Transverse colon (tissue), 4 donors: ENCODE results near the gene ZXDC. TPM values are rescaled to one million over a fixed set of nuclear protein-coding genes. Genes with fewer than 3 reads are reported as not detected.

Experiments
- DNase-seq: peaks from one replicate; pipeline ENCODE4 v3.0.0-alpha.2; 2019
- H3K27ac ChIP-seq, 4 donors: fragments of 200-600 bp; sonication (generic); 2 replicates each; pipeline ENCODE4 v1.5.1; 2016 to 2018; ENCODE audit warnings: inconsistent platforms in 4 of 4
- H3K27me3 ChIP-seq: fragments of 200-600 bp; sonication (generic); 2 replicates; pipeline ENCODE4 v1.5.1; 2017; ENCODE audit warnings: inconsistent platforms
- H3K36me3 ChIP-seq, 4 donors: fragments of 200-600 bp; sonication (generic); 2 replicates each; pipeline ENCODE4 v1.5.1; 2017 to 2019; ENCODE audit warnings: inconsistent platforms in 4 of 4
- H3K4me1 ChIP-seq, 4 donors: fragments of 200-600 bp; sonication (generic); 2 replicates each; pipeline ENCODE4 v1.5.1; 2017 to 2020; ENCODE audit warnings: inconsistent platforms in 4 of 4
- H3K4me3 ChIP-seq, 4 donors: fragments of 200-600 bp; sonication (generic); 1 replicate in 1 of 4; 2 replicates in 3 of 4; pipeline versions ENCODE4 v1.5.1 to v1.6.1; 2017 to 2019; ENCODE audit warnings: inconsistent platforms in 4 of 4
- H3K9me3 ChIP-seq, 2 donors: fragments of 200-600 bp; sonication (generic); 2 replicates each; pipeline ENCODE4 v1.5.1; 2017 to 2019; ENCODE audit warnings: inconsistent platforms in 2 of 2
- CTCF ChIP-seq, 5 experiments: fragments of 200-600 bp in 3 of 5; fragments of 450-650 bp in 2 of 5; sonication (generic) in 3 of 5; IDR thresholded peaks; 1 replicate in 2 of 5; 2 replicates in 3 of 5; pipeline ENCODE4 v1.5.1; 2016 to 2017; ENCODE audit warnings: antibody characterized with exemption in 5 of 5, inconsistent platforms in 3 of 5, mild to moderate bottlenecking in 2 of 5, moderate library complexity in 1 of 5
- EP300 ChIP-seq: sonication (generic); formaldehyde crosslinking; IDR thresholded peaks from one replicate; pipeline ENCODE4 v1.6.1; 2017; ENCODE audit warnings: antibody characterized with exemption, low read depth
- POLR2A ChIP-seq: fragments of 450-650 bp; IDR thresholded peaks from one replicate; pipeline ENCODE4 v1.6.1; 2016; ENCODE audit warnings: antibody characterized with exemption, mild to moderate bottlenecking, moderate library complexity
- POLR2AphosphoS5 ChIP-seq, 3 donors: sonication (generic); formaldehyde crosslinking; IDR thresholded peaks; one replicate each; pipeline ENCODE4 v1.6.1; 2016; ENCODE audit warnings: antibody characterized with exemption in 3 of 3
- WGBS, 2 donors: methylation state at CpG; one replicate each; pipeline ENCODE4 v1.1.5; 2018; ENCODE audit warnings: low coverage in 1 of 2; 5-methylcytosine and 5-hydroxymethylcytosine counted together
- in situ Hi-C, 4 donors: fragments of 200-750 bp; cut with MboI; loops; one replicate each; pipeline versions ENCODE4 v1.15.0 to v1.15.1; 2017; ENCODE audit warnings: low sequenced_read_pairs in 3 of 4, low pct_ligation_motif_present in 1 of 4, low pct_unique_long_range_greater_than_20kb in 1 of 4
- intact Hi-C: fragments of 100-400 bp; cut with DNase I; formaldehyde crosslinking; loops from one replicate; pipeline ENCODE4 v1.15.1; 2023; ENCODE audit warnings: low total_unique reads
- total RNA-seq, 4 donors: library from RNA; depleted of rRNA; stranded (reverse); fragments of >200 nt; gene quantifications; one replicate each; pipeline ENCODE4 v1.1.0, GENCODE V29; 2016

The ZXDC gene
- total RNA-seq, 4 donors from 2014 or later: 44.6 to 81.2 (median 46.4) TPM

GRCh38 chr3:126501736-126502135, 26.0 kb upstream of the ZXDC start:
- intact Hi-C loops (no loop called here), in situ Hi-C loops (no loop called here)
- H3K9me3 ChIP-seq: no peaks in the 10 kb centered on the region
- H3K27ac ChIP-seq: no peak overlapping the region
- DNase-seq: no peak
- 64 to 67% methylated on average over 2 to 7 of the region's 7 CpGs for WGBS, 2 donors
- no peaks in the 10 kb centered on the region for H3K36me3 ChIP-seq
- no peaks in the 10 kb centered on the region for H3K4me1 ChIP-seq
- peaks cover 5% of the 10 kb centered on the region for H3K27me3 ChIP-seq
- no peak overlapping the region for H3K4me3 ChIP-seq
- no peak for TF ChIP-seq POLR2A
- TF ChIP-seq POLR2AphosphoS5 (IDR thresholded peaks at IDR 0.05): no peak
- no peak for TF ChIP-seq EP300
- no peak for TF ChIP-seq CTCF (IDR thresholded peaks at IDR 0.05)

GRCh38 chr3:126501054-126501453, 25.4 kb upstream of the ZXDC start:
- 67% methylated on average over 5 of the region's 5 CpGs; no CpG with 5 or more reads in 1 of the 2 donors for WGBS, 2 donors
- intact Hi-C loops (no loop called here), in situ Hi-C loops (no loop called here)
- Histone ChIP-seq H3K27me3 (peaks cover under 1% of the 10 kb centered on the region), H3K36me3 (no peaks in the 10 kb centered on the region), H3K27ac (no peak overlapping the region), H3K9me3 (no peaks in the 10 kb centered on the region), H3K4me1 (no peaks in the 10 kb centered on the region), H3K4me3 (no peak overlapping the region)
- DNase-seq: no peak
- TF ChIP-seq CTCF (IDR thresholded peaks at IDR 0.05) (no peak), POLR2A (no peak), POLR2AphosphoS5 (IDR thresholded peaks at IDR 0.05) (no peak), EP300 (no peak)

GRCh38 chr3:126500016-126500415, 24.3 kb upstream of the ZXDC start:
- intact Hi-C loops: no loop called here
- Histone ChIP-seq H3K4me1 (no peaks in the 10 kb centered on the region), H3K36me3 (no peaks in the 10 kb centered on the region), H3K27ac (no peak overlapping the region), H3K27me3 (no peaks in the 10 kb centered on the region), H3K9me3 (no peaks in the 10 kb centered on the region), H3K4me3 (no peak overlapping the region)
- no peak for DNase-seq
- TF ChIP-seq POLR2AphosphoS5 (IDR thresholded peaks at IDR 0.05): no peak
- no peak for TF ChIP-seq CTCF (IDR thresholded peaks at IDR 0.05)
- TF ChIP-seq EP300: no peak
- no peak for TF ChIP-seq POLR2A
- in situ Hi-C loops: no loop called here
- 79% methylated on average over 7 of the region's 7 CpGs; no CpG with 5 or more reads in 1 of the 2 donors for WGBS, 2 donors

GRCh38 chr3:126499401-126499800, 23.7 kb upstream of the ZXDC start:
- WGBS, 2 donors: 92% methylated on average over 9 of the region's 9 CpGs; no CpG with 5 or more reads in 1 of the 2 donors
- DNase-seq: no peak
- Histone ChIP-seq H3K4me3 (no peak overlapping the region), H3K4me1 (no peaks in the 10 kb centered on the region), H3K27me3 (no peaks in the 10 kb centered on the region), H3K9me3 (no peaks in the 10 kb centered on the region), H3K27ac (no peak overlapping the region), H3K36me3 (no peaks in the 10 kb centered on the region)
- no peak for TF ChIP-seq EP300
- no peak for TF ChIP-seq POLR2A
- no peak for TF ChIP-seq POLR2AphosphoS5 (IDR thresholded peaks at IDR 0.05)
- TF ChIP-seq CTCF (IDR thresholded peaks at IDR 0.05): no peak
- in situ Hi-C loops: no loop called here
- intact Hi-C loops: no loop called here
